ENCODE measurements around the gene MED4.

DNA sequence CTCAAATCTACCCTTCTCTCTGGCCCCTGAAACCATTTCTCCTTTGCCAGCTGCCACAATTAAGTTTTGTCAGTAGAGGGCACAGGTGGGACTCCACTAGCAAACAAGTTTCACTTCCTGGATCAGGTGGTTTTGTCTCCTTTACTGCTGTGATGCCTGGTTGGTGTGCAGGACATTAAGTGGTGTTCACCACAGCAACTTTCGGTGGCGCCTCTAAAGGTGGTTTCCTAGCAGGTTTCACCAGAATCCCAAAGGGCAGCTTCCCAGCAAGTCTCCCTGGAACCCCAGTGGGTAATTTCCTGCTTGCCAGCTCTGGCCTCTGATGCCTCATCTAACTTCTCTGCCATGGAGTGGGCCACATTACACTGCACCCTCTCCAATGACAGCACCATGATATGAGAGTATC is 16.6 kb downstream of the MED4 start:
- TF ChIP-seq, protein P1, sequence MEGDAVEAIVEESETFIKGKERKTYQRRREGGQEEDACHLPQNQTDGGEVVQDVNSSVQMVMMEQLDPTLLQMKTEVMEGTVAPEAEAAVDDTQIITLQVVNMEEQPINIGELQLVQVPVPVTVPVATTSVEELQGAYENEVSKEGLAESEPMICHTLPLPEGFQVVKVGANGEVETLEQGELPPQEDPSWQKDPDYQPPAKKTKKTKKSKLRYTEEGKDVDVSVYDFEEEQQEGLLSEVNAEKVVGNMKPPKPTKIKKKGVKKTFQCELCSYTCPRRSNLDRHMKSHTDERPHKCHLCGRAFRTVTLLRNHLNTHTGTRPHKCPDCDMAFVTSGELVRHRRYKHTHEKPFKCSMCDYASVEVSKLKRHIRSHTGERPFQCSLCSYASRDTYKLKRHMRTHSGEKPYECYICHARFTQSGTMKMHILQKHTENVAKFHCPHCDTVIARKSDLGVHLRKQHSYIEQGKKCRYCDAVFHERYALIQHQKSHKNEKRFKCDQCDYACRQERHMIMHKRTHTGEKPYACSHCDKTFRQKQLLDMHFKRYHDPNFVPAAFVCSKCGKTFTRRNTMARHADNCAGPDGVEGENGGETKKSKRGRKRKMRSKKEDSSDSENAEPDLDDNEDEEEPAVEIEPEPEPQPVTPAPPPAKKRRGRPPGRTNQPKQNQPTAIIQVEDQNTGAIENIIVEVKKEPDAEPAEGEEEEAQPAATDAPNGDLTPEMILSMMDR (conservative IDR thresholded peaks at IDR 0.05 in 1 of 2, IDR thresholded peaks at IDR 0.05 in 1 of 2; ENCODE audit: low read depth in 1 of 2, low read length in 2 of 2): no peak
- TF ChIP-seq EZH2 (IDR thresholded peaks at IDR 0.05; ENCODE audit: low read length, missing control alignments): no peak
